GM21717 (cell line): ENCODE measurements around the gene SH3RF1.
"Not testable (repeated sequence)": the region's sequence is repeated elsewhere in the genome, so short reads cannot be mapped to it uniquely, and the experiment has no call there.

Source experiments
- ATAC-seq: cut with Tn5 transposase; IDR thresholded peaks from one replicate; pipeline ENCODE4 v1.9.1; 2021; ENCODE audit warnings: mild to moderate bottlenecking, moderate library complexity; ENCODE audit not compliant: unreplicated experiment

The SH3RF1 gene

DNA sequence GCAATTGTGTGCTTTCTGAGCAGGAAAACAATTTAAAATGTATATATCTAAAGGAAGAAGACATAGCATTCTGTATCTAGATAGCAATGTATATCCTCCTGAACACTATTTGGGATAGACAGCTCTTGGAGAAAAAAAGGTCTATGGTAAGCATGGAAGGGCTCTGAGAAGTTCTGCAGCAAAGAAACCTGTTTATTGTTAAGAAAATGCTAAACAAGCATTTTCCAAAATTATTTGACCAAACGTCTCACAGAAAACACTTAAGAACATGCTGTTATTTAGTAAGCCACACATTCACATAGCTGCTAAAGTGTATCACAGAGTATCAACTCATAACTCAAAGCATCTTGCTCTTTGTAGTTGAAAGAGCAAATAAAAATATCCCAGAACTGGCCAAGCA is 67.9 kb downstream of the SH3RF1 start:
- no peak for ATAC-seq

DNA sequence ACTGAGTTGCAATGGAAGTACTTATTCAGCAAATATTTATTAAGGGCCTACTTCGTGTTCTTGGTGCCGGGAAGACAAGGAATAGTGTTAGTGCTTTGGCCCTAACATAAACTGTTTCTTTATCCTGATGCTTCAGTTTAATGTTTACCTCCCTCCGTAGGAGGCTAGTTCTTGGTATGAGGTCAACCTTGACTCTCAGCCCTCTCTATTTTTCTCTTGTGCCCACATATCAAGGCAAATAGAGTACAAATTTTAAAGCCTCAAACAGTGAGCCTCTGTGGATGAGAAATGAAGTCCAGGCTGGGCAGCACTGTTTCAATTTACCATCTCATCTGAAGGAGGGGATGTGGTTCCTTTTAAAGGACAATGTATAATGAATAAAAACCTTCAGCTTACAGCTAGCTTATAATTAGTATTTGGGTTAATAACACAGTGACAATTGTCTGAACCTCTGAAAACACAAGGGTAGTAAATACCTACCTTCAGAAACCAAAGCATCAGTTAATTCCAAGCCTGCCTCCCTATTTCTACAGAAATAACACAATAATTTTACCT is 68.5 kb downstream of the SH3RF1 start:
- no peak for ATAC-seq

DNA sequence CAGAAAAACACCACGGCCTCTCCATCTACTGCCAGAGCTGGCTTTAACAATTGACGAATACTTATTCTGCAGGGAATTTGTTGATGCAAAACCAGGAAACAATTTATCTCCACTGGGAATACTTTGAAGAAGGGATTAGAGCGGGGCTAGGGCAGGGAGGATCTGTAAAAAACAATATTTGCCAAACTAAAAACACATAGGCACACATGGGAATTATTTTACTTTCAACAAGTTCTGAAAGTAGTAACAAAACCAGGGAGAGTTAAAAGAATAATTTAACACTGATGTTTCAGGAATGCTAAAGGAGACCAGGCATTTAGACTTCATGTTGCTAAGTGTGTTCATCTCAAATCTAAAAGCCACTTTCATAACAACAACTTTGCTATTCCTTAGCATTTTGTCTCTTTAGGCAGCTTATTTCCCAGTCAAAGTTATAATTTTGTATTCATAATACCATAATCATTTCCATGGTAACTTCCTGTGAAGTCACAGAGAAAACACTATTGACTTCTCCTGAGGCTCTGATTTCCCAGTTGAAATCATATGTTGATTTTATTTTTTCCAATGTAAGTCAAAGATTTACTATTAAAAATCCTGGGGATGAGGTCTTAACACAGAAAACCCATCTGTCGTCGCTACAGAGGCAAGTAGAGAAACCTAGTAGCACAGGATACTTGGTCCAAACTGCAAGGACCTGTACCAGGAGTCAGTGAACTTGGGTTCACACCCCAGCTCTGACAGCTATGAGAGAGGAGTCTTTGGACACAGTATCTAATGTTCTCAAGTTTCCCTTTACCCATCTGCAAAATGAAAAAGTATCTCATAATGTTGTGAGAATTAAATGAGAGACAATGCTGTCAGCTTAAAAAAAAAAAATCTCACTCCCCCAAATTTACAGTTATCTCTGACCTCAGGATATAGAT is 69.3 kb downstream of the SH3RF1 start:
- ATAC-seq = no peak

DNA sequence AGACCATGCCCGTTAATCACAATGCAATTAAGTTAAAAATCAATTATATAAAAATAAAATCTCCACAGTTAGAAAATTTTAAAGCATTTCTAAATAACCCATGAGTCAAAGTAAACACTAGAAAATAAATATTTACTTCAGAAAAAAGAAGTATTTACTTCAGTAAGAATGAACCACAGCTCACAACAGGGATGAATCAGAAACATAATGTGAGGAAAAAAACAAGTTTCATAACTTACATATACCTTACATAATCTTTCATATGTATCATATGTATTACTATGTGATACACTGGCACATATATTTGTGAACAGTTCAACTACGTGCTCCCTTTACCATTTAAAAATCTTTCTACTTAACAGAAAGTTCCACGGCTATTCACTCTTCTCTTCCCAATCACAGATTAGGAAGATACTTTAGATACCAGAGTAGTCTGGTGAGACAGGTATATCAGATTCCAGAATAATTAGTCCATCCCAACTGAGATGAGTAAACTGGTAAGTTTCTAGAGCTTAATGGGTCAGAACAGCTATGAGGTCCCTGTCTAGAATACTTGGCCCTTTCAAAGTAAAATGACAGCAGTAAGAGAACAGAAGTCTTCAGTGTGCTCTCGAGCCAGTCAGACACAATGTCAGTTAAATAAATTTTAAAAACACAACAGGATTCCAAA is 70.3 kb downstream of the SH3RF1 start:
- no peak for ATAC-seq

DNA sequence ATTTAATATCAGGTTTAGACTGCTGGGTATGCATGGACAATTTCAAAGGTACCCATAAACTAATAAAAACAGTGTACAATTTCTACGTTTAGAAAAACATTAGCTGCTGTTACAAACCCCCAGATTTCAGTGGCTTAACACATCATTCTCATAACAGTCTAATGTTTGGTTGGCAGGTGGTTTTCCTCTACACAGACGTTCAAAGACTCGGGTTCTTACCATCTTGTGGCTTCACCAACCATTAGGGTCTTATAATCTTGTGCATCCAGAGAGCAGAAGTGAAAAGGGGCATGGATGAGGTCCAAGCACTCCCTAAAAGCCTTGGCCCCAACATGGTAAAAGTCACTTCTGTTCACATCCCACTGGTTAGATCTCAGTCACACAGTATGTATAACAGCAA is 71.6 kb downstream of the SH3RF1 start:
- ATAC-seq = no peak

DNA sequence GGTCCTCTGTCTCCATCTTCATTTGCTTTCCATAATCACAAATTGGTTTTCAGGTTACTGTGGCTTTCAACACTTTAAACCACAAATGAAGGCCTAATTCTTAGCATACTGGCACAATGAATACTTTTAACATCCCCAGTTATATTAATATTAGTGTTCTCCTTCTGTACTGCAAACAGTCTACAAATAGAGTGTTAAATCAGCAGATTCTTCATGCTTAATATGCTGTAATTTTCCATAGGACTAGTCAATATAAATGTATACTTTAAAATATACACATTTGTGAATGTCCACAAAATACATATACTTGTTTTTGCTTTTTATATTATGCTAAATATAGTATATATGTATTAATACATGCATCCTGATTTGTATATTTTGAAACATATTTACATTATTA is 72.6 kb downstream of the SH3RF1 start:
- ATAC-seq = no peak

DNA sequence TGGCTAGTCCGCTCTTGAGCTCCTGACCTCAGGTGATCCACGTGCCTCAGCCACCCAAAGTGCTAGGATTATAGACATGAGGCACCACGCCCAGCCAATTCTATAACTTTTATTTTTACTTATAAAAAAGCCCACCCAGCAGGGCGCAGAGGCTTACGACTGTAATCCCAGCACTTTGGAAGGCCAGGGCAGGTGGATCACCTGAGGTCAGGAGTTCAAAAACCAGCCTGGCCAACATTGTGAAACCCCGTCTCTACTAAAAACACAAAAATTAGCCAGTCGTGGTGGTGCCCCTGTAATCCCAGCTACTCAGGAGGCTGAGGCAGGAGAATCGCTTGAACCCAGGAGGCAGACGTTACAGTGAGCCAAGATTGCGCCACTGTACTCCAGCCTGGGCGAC is 73.5 kb downstream of the SH3RF1 start:
- ATAC-seq = not testable (repeated sequence)

DNA sequence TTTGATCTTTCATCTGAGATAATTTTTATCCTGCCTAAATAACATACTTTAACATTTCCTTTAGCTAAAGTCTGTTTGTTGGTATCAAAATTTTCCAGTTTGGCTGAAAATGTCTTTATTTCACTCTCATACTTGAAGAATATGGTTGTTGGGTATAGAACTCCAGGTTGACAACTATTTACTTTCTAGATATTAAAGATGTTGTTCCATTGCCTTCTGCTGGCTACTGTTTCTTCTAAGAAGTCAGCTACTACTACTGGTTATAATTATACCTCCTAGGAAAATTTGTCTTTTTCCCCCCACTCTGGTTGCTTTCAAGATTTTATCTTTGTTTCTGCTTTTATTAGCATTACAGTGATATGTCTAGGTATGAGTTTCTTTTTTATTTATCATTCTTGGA is 75.7 kb downstream of the SH3RF1 start:
- ATAC-seq = no peak

DNA sequence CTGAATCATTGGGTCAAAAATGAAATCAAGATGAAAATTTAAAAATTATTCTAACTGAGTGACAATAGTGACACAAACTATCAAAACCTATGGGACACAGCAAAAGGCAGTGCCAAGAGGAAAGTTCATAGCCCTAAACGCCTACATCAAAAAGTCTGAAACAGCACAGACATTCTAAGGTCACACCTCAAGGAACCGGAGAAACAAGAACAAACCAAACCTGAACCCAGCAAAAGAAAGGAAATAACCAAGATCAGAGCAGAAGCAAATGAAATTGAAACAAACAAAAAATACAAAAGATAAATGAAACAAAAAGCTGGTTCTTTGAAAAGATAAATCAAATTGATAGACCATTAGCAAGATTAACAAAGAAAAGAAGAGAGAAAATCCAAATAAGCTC is 80.8 kb downstream of the SH3RF1 start:
- not testable (repeated sequence) for ATAC-seq

DNA sequence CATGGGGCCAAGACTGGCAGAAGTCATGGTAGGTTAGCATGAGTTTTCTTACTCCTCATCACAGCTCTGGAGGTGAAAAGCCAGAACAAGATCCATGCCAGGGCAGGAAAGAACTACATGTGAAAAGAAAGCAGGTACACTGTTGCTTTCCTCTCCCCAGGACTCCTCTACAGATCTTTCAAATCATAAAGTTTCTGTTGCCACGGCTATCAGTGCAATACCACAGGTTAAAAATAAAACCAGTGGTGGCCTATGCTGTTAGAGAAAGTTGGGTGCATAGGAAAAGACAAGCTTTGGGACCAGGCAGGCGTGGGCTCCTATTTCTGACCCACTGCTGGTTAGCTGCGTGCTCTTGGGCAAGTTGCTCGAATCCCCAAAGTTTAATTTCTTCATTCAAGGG is 81.4 kb downstream of the SH3RF1 start:
- peak; percentile 88 for ATAC-seq

DNA sequence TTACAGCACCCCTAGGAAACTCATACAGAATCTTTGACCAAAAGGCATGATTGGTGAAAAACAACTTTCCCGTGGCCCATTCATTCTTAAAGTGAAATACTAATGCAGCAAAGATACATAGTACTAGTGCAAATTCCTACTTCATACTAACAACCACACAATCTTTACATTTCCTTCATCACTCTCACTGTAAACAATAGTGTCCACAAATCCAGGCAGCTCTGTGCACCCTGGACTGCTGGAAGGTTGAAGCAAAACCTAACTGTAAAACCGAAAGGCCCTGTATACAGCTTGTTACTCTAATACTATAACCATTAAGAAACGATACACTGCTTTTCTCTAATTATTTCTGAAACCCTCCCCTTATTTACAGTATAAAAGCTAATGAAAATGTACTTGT is 82.6 kb downstream of the SH3RF1 start:
- no peak for ATAC-seq

DNA sequence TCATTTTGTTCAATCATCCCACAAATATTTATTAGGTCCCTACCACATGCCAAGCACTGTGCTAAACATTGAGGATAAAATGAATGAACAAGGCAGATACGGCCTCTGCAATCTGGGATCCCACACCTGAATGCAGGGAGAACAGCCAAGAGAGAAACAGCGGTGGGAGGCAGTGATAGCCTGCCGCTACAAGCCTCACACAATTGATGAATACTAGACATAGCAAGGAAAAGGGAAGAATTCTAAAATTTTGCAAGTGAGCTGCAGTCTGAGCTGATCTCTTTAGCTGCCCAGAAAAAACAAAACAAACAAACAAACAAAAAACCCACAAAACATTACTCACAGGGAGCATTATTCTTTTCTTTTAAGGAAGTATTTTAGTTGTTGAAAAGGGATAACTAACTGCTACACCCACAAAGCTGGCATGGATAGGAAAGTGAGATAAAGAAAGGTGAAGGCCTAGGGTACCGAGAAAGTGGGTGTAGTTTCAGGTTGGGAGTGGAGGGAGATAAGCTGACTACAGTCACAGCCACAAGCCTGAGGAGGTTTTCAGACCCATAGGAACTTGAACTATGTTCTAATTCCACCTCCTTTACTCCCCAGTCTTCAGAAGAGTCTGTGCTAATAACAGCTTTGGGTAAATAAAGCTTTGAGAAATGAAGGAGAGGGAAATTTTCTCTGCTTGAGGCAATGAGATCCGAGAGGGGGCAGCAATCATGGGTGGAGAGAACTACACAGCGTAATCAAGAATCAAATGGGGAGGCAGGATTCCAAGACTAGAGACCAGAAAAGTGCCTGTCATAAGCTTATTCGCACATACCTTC is 85.4 kb downstream of the SH3RF1 start:
- ATAC-seq = no peak

DNA sequence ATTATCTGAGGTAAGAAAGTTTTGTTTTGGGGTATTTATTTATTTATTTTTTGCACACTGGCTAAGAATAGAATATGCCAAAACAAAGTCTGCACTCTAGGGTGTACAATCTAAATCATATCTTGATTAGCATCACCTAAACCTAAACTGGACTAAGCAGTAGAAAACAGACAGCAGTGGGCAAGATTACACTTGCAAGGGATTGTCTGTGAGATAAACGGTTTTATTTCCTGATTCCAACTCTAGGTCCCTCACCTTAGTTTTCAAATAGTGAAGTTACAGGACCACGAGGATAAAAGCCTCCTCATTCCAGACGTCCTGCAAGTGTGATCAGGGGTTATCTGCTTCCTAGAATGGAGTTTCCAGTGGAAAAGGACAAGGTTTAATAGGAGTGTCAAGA is 86.1 kb downstream of the SH3RF1 start:
- no peak for ATAC-seq

DNA sequence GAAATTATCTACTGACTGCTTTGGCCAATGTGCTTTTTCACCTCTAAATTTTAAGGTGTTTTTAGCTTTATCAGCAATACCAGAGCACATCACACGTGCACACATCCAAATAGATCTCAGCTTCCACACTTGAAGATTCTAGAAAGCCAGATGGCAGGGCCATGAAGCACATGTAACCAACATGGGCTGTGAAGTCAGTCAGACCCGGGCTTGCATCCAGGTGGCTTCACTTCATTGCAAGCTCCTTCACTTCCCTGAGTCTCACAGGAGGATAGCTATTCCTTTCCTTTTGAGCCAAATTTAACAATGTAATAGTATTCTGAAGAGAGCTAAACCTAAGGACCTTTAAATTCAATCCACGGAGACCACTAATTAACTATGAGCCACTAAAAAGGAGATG is 86.5 kb downstream of the SH3RF1 start:
- no peak for ATAC-seq

DNA sequence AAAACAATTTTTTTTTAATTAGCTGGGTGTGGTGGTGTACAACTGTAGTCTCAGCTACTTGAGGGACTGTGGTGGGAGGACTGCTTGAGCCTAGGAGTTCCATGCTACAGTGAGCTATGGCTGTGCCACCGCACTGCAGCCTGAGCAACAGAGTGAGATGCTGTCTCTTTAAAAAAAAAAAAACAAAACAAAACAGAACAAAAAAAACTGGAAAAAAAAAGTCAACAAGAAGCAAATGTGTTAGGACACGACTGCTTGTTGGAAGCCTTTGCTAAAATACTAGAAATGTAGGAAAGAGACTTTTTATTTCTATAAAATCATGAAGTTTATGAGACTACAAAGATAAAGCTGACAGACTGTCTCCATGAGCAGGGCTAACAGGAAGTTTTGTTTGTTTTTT is 87.2 kb downstream of the SH3RF1 start:
- ATAC-seq = no peak

DNA sequence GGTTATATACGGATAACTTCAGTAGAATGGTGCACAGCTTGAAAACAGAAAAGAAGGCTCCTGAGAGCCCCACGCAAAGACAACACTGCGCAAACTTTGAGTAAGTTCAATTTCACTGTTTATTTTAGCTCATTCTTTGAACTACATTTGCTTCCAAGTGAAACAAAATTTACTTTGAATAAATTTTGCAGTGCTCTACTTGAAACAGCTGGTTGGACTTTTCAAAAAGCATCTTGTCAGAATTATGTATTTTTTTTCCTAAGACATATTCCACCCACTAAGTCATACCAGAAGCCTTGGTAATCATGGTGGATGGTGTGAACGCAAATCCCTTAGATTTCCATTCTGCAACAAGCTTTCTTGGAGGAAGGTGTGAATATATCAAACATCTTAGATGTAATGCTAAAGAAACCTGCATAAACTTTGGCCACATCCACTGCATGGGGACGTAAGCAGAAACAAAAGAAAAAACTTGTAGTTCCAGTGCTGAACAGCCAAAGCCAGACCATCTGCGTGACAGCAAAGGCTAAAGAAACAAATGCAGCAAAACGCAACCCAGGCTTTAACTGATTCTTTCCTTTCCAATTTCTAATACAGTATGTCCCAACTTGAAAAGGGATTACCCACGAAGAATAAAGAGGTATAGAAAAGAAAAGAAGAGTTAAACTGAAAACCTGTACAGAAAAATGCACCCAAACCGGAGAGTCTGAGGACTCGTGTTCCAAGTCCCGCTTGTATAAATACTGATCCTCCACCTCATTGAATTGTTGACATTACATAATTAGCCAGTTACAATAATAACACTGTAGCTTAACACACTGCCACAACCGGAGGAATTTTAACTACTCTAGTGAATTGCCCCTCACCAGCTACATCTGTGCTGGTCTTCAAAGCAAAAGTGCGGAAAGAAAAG is 90.9 kb downstream of the SH3RF1 start:
- no peak for ATAC-seq

DNA sequence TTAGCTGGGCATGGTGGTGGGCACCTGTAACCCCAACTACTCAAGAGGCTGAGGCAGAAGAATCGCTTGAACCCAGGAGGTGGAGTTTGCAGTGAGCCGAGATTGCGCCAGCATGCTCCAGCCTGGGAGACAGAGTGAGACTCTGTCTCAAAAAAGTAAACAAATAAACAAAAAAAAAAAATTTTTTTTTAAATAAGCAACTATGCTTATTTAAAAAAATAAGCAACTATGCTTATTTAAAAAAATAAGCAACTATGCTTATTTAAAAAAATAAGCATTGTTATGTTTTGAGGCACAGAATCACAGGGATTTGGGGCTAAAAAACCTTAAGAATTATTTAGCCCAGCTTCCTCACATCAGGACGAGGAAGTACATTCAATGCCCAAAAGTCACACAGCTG is 92.7 kb downstream of the SH3RF1 start:
- not testable (repeated sequence) for ATAC-seq

DNA sequence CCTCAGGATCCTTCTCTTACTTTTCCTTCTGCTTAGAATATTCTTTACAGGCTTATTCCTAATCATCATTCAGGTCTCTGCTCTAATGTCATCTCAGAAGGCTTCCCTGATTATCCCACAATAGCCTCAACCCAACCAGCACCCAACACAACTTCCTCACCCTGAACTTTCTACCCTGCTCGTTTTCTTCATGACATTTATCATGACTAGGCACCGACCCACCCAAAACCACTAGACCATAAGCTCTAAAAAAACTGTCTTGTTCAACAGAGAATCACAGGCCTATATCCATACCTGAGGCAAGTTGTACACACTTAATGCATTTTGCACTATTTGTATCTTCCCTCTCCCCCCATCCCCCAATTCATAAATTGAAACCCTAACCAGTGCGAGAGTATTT is 95.3 kb downstream of the SH3RF1 start:
- no peak for ATAC-seq

DNA sequence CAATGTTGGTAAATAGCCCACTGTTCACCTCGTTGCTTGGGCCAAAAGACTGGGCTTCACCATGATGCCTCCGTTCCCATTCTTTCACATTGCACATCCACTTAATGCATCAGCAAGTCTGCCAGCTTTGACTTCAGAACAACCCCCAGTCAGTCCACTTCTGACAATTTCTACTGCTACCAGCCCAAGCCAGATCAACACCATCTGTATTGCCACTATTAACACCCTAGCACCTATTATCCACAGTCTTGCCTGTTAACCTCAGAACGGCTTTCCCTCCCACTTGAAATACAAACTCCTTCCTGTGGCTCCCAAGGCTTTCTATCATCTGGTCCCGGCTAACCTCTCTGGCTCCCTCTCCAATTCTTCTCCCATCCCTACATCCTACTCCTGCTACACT is 95.7 kb downstream of the SH3RF1 start:
- no peak for ATAC-seq

DNA sequence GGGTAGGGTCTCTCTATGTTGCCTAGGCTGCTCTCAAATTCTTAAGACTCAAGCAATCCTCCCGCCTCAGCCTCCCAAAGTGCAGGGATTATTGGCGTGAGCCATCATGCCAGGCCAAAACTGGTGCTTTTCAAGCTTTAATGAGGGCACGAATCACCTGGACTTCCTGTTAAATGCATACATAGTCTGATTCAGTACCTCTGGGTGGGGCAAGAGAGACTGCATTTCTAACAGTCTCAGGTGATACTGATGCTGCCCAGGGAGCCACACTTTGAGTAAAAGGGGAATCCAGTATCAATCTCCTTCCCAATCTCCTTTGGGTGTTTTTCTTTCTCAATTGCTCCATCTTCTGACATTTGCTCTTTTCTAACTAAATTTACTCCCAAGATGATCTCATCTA is 96.5 kb downstream of the SH3RF1 start:
- ATAC-seq = no peak
